Ishikawa (cell line): ENCODE results near the gene BCAT1.

ENCODE experiments used
- CEBPB ChIP-seq: IDR thresholded peaks from 2 replicates; pipeline ENCODE4 v1.6.1; 2012
- CREB1 ChIP-seq: IDR thresholded peaks from 2 replicates; pipeline ENCODE4 v1.6.1; 2012; ENCODE audit warnings: low read depth
- EGR1 ChIP-seq: IDR thresholded peaks from 2 replicates; pipeline ENCODE4 v1.6.1; 2012
- EP300 ChIP-seq: IDR thresholded peaks from 2 replicates; pipeline ENCODE4 v1.6.1; 2012; ENCODE audit warnings: borderline replicate concordance
- FOXM1 ChIP-seq: IDR thresholded peaks from 2 replicates; pipeline ENCODE4 v1.6.1; 2012; ENCODE audit warnings: low read depth, borderline replicate concordance
- NFIC ChIP-seq: IDR thresholded peaks from 2 replicates; pipeline ENCODE4 v1.6.1; 2012
- RAD21 ChIP-seq: IDR thresholded peaks from 2 replicates; pipeline ENCODE4 v1.6.1; 2012; ENCODE audit warnings: low read depth
- TAF1 ChIP-seq: IDR thresholded peaks from 2 replicates; pipeline ENCODE4 v1.6.1; 2012; ENCODE audit warnings: low read depth, mild to moderate bottlenecking
- TCF12 ChIP-seq: IDR thresholded peaks from 2 replicates; pipeline ENCODE4 v1.6.1; 2012; ENCODE audit warnings: low read depth
- TEAD4 ChIP-seq: IDR thresholded peaks from 2 replicates; pipeline ENCODE4 v1.6.1; 2012
- YY1 ChIP-seq: IDR thresholded peaks from 2 replicates; pipeline ENCODE4 v1.6.1; 2012; ENCODE audit warnings: low read depth
- ZBTB7A ChIP-seq: IDR thresholded peaks from 2 replicates; pipeline ENCODE4 v1.6.1; 2012; ENCODE audit warnings: low read depth
- TF ChIP-seq, protein P1 (sequence below): IDR thresholded peaks from 2 replicates; pipeline ENCODE4 v1.6.1; 2012
- TF ChIP-seq, protein P2 (sequence below): IDR thresholded peaks from 2 replicates; pipeline ENCODE4 v1.6.1; 2012
- TF ChIP-seq, protein P3 (sequence below): IDR thresholded peaks from 2 replicates; pipeline ENCODE4 v1.6.1; 2012; ENCODE audit warnings: low read depth, mild to moderate bottlenecking

BCAT1 gene

DNA sequence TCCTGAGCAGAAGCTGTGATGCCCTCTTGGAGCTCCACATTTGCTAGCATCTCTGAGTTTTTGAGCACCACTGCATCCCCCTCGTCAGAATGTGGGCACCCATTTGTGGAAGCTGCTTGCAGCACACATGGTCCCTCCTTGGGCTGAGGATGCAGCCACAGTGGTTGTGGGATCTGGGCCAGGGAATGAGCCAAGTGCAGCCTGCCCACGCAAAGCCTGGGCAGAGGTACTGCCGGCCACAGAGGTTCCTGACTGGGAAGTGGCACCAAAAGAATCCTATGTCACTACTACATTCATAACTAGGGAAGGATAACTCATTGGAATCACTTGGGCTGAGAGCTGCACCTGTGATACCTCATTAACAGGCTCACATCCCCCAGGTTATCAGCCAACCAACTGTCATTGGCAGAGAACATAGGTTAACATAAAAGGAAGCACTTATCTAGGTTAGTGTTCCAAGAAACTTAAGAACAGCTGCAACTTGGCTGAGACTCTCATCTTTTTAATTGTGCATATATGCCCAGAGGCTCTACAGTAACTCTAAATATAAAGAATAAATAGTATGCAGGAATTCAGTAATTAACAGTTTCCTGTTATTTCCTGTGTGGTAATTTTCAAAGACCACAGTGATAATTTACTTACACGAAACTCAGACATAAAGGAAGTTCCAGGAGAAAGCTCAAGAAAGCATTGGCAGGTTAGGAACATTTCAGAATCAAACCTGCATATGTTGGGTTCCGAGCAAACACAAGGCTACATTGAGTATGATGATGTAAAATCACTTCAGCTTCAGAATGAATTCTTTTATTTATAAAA, 145.3 kb downstream of the BCAT1 start:
- no peak for TF ChIP-seq RAD21
- TF ChIP-seq EP300: no peak
- no peak for TF ChIP-seq TCF12
- TF ChIP-seq, protein P1, sequence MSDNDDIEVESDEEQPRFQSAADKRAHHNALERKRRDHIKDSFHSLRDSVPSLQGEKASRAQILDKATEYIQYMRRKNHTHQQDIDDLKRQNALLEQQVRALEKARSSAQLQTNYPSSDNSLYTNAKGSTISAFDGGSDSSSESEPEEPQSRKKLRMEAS: no peak
- no peak for TF ChIP-seq FOXM1
- no peak for TF ChIP-seq YY1
- TF ChIP-seq NFIC: no peak
- TF ChIP-seq, protein P2, sequence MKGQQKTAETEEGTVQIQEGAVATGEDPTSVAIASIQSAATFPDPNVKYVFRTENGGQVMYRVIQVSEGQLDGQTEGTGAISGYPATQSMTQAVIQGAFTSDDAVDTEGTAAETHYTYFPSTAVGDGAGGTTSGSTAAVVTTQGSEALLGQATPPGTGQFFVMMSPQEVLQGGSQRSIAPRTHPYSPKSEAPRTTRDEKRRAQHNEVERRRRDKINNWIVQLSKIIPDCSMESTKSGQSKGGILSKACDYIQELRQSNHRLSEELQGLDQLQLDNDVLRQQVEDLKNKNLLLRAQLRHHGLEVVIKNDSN: no peak
- no peak for TF ChIP-seq EGR1
- TF ChIP-seq ZBTB7A: no peak
- no peak for TF ChIP-seq TEAD4

DNA sequence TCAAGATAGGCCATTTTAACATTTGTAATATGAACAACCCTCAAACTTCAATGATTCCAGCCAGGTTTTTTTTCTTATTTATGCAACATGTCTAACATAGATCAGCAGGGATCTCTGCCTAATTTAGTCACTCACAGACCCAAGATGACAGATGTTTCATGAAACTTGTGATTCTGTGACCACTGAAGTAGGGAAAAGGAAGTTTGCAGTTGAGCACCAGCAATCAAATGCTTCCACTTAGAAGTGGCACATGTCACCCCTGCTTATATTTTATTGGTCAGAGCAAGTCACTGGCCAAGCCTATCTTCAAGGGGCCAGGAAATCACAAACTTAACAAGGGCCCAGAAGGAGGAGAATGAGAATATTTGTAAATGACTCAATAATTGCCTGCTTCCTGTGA, 150.6 kb downstream of the BCAT1 start:
- TF ChIP-seq TAF1: no peak
- TF ChIP-seq FOXM1: no peak
- no peak for TF ChIP-seq CREB1
- TF ChIP-seq, protein P3, sequence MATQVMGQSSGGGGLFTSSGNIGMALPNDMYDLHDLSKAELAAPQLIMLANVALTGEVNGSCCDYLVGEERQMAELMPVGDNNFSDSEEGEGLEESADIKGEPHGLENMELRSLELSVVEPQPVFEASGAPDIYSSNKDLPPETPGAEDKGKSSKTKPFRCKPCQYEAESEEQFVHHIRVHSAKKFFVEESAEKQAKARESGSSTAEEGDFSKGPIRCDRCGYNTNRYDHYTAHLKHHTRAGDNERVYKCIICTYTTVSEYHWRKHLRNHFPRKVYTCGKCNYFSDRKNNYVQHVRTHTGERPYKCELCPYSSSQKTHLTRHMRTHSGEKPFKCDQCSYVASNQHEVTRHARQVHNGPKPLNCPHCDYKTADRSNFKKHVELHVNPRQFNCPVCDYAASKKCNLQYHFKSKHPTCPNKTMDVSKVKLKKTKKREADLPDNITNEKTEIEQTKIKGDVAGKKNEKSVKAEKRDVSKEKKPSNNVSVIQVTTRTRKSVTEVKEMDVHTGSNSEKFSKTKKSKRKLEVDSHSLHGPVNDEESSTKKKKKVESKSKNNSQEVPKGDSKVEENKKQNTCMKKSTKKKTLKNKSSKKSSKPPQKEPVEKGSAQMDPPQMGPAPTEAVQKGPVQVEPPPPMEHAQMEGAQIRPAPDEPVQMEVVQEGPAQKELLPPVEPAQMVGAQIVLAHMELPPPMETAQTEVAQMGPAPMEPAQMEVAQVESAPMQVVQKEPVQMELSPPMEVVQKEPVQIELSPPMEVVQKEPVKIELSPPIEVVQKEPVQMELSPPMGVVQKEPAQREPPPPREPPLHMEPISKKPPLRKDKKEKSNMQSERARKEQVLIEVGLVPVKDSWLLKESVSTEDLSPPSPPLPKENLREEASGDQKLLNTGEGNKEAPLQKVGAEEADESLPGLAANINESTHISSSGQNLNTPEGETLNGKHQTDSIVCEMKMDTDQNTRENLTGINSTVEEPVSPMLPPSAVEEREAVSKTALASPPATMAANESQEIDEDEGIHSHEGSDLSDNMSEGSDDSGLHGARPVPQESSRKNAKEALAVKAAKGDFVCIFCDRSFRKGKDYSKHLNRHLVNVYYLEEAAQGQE: no peak
- TF ChIP-seq, protein P2: no peak
- TF ChIP-seq CEBPB: no peak
- TF ChIP-seq TEAD4: no peak
- no peak for TF ChIP-seq TCF12
- TF ChIP-seq YY1: no peak
- TF ChIP-seq NFIC: no peak
- TF ChIP-seq RAD21: no peak
- TF ChIP-seq EGR1: no peak

DNA sequence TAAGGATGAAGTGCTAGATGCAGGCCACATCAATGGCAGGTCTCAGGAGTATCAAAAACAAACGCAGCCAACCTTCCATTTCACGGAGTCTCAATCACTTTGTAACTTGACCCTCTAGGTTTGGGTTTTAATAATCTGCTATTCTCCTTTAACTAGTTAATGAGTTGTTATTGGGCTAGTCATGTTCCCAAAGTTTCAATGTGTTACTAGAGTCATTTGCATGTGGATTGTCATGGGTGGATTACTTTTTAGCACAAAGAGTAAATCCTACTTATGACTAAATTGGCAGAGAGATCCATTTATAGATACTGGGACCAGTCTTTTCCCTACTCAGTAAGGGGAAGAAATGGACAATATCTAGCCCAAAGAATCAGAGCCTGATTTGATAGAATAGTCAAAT, 151.0 kb downstream of the BCAT1 start:
- TF ChIP-seq EGR1: no peak
- TF ChIP-seq TCF12: no peak
- no peak for TF ChIP-seq EP300
- TF ChIP-seq TAF1: no peak
- TF ChIP-seq, protein P2: no peak
- no peak for TF ChIP-seq CREB1
- TF ChIP-seq NFIC: no peak
- TF ChIP-seq TEAD4: no peak
- TF ChIP-seq ZBTB7A: no peak
- no peak for TF ChIP-seq RAD21
- TF ChIP-seq, protein P3: no peak
- TF ChIP-seq, protein P1: no peak

DNA sequence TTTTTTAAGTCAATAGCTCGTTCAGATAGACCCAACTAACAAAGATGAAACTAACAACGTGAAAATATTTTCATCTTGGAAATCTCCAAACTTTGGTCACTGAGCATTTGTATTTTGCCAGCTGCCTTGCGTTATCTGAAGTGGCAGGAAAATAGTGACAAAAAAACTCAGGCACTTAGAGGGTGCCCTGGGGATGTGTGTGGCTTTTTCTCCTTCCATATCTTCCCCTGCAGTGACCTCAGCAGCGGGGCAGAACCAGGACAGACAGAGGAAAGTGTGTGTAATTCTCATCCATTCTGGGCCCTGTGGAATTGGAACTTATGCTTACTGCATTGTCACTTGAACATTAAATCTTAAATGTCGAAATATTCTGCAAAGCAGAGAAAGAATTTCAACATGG, 152.0 kb downstream of the BCAT1 start:
- TF ChIP-seq, protein P3: no peak
- no peak for TF ChIP-seq TCF12
- TF ChIP-seq CREB1: no peak
- TF ChIP-seq RAD21: no peak
- no peak for TF ChIP-seq YY1
- TF ChIP-seq CEBPB: no peak
- TF ChIP-seq TEAD4: no peak
- TF ChIP-seq EGR1: no peak
- no peak for TF ChIP-seq ZBTB7A
- no peak for TF ChIP-seq TAF1
- no peak for TF ChIP-seq EP300
- TF ChIP-seq, protein P2: no peak
- TF ChIP-seq, protein P1: no peak
- no peak for TF ChIP-seq NFIC
- no peak for TF ChIP-seq FOXM1
